NK-92 (cell line): Measurements from ENCODE around the gene CX3CR1.

ENCODE experiments used
- DNase-seq: peaks from one replicate; lab custom pipeline; 2025; ENCODE audit not compliant: unreplicated experiment; lab: John Stamatoyannopoulos, UW

CX3CR1 gene

GRCh38 chr3:39224288-39224687 is 55.5 kb downstream of the CX3CR1 start:
- no peak for DNase-seq

DNA sequence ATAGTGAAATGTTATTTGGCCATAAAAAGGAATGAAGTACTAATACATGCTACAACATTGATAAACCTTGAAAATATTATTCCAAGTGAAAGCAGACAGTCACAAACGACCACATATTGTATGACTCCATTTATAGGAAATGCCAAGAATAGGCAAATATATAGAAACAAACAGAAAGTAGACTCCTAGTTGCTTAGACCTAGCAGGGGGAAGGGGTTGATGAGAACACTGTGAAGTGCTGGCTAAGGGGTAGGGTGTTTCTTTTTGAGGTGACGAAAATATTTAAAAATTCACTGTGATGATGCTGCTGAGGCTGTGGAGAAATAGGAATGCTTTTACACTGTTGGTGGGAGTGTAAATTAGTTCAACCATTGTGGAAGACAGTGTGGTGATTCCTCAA is 56.9 kb downstream of the CX3CR1 start:
- no peak for DNase-seq

DNA sequence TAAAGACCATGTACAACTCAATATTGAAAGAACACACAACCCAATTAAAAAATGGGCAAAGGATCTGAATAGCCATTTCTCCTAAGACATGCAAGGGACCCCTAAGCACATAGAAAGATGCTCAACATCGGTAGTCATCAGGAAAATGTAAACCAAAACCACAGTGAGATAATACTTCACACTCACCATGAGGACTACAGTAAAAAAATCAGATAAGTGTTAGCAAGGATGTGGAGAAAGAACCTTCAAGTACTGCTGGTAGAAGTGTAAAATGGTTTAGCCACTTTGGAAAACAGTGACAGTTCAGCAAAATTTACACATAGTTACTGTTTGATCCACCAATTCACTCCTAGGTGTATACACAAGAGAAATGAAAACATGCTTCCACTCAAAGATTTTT is 57.4 kb downstream of the CX3CR1 start:
- DNase-seq, result no peak

DNA sequence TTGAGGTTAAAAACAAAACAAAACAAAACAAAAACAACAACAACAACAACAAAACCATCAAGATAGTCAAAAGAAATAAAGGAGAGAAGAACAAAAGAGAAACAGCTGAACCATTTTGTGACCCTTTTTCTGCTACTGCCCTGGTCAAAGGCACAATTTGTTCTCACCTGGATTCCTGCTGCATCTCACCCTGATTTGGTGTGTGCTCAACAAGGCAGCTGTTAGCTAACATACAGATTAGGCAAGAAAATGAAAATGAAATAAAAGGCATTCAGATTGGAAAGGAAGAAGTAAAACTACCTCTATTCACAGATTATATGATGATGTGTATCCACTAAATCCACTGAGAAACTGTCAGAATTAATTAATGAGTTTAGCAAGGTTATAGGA is 58.7 kb downstream of the CX3CR1 start:
- DNase-seq, result no peak

DNA sequence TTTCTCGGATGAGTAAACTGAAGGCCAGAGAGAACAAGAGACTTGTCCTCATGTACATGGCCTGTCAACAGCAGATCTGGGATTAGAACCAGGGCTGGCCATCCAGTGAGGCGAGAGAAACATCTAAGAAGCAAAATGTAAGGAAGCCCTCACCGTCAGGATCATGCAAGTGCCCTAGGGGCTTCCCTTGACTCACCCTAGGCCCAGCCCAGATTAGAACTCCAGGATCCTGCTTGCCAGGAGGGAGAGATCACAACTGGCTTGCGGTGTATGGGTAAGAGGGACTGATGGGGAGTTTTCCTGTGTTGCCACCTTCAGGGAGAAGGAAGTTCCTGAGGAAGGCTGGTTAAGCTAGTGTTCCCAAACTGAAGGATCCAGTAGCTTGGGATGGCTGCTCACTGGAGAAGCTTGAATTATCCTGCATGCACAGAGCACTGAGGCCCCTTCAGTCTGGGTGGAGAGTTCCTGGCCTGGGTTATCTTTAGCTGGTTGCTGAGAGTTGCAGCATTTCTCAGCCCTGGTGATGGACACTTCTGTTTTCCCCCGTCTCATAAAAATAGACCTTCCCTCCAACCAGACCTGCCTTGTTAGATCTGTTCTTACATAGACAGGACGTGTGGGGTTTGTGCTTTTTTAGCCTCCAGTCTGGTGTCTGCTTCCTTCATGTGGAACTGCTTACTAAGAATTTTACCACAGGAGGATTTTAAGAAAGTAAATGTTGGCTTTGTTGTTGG is 59.3 kb downstream of the CX3CR1 start:
- DNase-seq, result no peak

- no peak for DNase-seq
Observed at GRCh38 chr3:39219702-39220101, 60.1 kb downstream of the CX3CR1 start.

DNA sequence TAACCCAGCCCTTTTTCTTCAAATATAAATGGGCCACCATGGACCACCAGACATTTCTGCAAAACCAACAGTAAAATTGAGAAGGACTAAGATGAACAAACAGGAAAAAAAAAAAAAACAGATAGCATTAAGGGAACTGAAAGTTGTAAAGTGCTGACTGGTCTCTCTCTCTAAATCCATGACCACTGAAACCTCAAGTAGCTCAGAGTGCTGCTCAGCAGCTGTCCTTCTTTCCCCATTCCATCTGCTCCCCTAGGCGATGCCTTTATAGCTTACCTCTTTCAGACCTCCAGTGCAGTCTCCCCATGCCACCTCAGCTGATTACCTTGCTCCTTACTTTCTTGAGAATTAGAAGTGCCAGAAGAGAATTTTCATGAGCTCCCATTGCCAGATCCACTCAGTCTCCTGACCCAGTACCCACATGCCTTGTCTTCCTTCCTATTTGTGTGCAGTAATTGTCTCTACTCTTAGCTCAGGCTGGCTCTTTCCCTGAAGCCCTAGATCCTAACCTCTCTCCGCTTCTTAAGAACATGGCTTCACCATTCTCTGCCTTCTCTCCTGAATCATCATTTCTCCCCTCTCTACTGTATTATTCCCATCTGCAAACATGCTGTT is 63.6 kb downstream of the CX3CR1 start:
- DNase-seq, result no peak

GRCh38 chr3:39213613-39214012 is 66.2 kb downstream of the CX3CR1 start:
- no peak for DNase-seq
